ENCODE results near the gene TLX3.

DNA sequence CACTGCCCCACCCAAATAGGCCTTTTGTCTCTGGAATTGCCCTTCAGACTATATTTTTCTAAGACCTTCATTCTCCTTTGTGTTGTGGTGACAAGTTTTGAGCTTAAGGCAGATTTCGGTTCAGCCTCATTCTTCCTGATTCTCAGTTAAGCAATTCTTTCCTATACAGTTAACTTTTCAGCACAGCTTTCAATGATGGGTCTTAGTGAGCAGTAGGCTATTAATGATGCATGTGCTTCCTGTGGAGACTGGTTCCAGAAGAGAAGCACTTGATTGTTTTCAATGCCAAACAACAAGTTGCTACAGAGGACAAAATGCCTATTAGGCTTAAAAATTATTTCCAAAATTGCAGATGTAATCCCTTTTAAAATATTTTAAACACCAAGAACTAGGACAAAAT lies 47.7 kb upstream of the TLX3 start:
- TF ChIP-seq, protein P1, sequence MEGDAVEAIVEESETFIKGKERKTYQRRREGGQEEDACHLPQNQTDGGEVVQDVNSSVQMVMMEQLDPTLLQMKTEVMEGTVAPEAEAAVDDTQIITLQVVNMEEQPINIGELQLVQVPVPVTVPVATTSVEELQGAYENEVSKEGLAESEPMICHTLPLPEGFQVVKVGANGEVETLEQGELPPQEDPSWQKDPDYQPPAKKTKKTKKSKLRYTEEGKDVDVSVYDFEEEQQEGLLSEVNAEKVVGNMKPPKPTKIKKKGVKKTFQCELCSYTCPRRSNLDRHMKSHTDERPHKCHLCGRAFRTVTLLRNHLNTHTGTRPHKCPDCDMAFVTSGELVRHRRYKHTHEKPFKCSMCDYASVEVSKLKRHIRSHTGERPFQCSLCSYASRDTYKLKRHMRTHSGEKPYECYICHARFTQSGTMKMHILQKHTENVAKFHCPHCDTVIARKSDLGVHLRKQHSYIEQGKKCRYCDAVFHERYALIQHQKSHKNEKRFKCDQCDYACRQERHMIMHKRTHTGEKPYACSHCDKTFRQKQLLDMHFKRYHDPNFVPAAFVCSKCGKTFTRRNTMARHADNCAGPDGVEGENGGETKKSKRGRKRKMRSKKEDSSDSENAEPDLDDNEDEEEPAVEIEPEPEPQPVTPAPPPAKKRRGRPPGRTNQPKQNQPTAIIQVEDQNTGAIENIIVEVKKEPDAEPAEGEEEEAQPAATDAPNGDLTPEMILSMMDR (IDR thresholded peaks at IDR 0.05) = no peak
- no peak for TF ChIP-seq REST (IDR thresholded peaks at IDR 0.05; ENCODE audit: insufficient read depth in 1 of 2, low read depth in 2 of 2, low read length in 1 of 2)
